Measurements from ENCODE around the gene ST6GALNAC1. TPM values are rescaled to one million over a fixed set of nuclear protein-coding genes. Genes with fewer than 3 reads are reported as not detected.
A peak's percentile ranks its signal among the peaks of the same experiment; 100 is the strongest.

The ST6GALNAC1 gene
- total and polyA plus RNA-seq, 2 of the 13 experiments (the other 11 are each of a cell fraction or from before 2014, with no cell fraction given), result not detected

DNA sequence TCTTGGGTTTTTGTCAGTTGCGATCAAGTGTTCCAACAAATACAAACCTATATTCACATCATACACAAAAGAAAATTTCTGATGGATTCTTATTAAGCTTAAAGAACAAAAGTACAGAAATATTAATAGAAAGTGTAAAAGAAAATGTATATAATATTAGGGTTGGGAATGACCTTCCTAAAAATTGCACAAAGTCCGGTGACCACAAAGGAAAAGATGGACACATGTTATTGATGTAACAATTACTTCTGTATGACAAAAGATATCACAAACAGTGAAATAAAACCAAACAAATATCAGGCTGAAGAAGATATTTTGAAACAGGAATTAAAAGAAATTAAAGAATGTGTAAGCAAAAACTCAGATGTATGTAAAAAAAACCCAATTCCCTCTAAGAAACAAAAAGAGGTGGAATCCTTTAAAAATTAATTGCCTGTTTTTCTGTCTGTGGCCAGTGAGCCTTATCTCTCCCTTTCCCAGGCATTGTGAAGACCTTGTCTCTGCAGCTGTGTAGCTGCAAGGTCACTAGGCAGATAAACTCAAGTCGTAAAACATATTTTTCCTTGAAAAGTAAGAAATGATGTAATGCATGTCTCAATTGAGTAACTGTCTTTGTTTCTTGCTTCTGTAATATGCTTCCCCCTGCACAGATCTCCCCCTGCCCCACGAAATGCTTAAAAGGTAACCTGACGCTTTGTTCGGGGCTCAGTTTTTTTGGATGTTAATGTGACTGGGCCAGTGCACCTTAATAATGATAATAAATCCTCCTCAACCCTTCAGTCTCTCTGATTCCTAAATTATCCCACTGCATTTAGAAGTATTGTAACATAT, 2.8 kb downstream of the ST6GALNAC1 start:
- Histone ChIP-seq H3K4me1 (ENCODE audit: insufficient read depth, low read length) (peaks cover 50% of the 10 kb centered on the region), H3K9me3 (ENCODE audit: low read length) (no peaks in the 10 kb centered on the region), H4K20me1 (ENCODE audit: insufficient read depth, low read length) (no peaks in the 10 kb centered on the region), H3K4me2 (ENCODE audit: low read depth, low read length) (no peak overlapping the region), H3K9ac (ENCODE audit: insufficient read depth, low read depth, low read length) (no peak overlapping the region), H3K79me2 (ENCODE audit: insufficient read depth, low read length) (no peaks in the 10 kb centered on the region), H3K27ac (ENCODE audit: extremely low read length, insufficient read depth, low read length) (no peak overlapping the region), H3K36me3 (replicated peaks in 1 of 2; ENCODE audit: control insufficient read depth in 1 of 2, insufficient read depth in 2 of 2, low read length in 2 of 2) (no peaks in the 10 kb centered on the region), H3K4me3 (replicated peaks in 1 of 3; ENCODE audit: insufficient read depth in 1 of 3, low read depth in 2 of 3, low read length in 3 of 3) (no peak overlapping the region), H2AFZ (ENCODE audit: low read length) (no peak overlapping the region), H3K27me3 (ENCODE audit: control insufficient read depth in 1 of 2, insufficient read depth in 2 of 2, low read length in 2 of 2) (no peaks in the 10 kb centered on the region)
- no TSS peak for BruUV-seq (replicated peaks)
- in situ Hi-C loops (cut with HindIII; ENCODE audit: extremely low pct_ligation_motif_present, low pct_unique_long_range_greater_than_20kb), result no loop called here
- CTCF ChIA-PET (ENCODE audit: low intra/inter-chr PET ratio, low total read pairs), result no interaction called here
- POLR2A ChIA-PET, result interaction anchor here (0.8 kb wide), 1 partner anchor 83 kb away, joined by 3 read pairs; no protein-coding TSS in a partner anchor
- DNase-seq (ENCODE audit: low spot score) (no peak), FAIRE-seq (no peak), ATAC-seq (no peak)
- WGBS (ENCODE audit: low lambda C conversion rate), result 70% methylated on average over 6 of the region's 6 CpGs
- TF ChIP-seq, protein P1, sequence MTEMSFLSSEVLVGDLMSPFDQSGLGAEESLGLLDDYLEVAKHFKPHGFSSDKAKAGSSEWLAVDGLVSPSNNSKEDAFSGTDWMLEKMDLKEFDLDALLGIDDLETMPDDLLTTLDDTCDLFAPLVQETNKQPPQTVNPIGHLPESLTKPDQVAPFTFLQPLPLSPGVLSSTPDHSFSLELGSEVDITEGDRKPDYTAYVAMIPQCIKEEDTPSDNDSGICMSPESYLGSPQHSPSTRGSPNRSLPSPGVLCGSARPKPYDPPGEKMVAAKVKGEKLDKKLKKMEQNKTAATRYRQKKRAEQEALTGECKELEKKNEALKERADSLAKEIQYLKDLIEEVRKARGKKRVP (CRISPR knock-in tag; IDR thresholded peaks at IDR 0.05), result 0 out of 4 replicates have a peak, but pooled peaks of 1 of the 2 experiments have one; percentile 14
- TF ChIP-seq, protein P2, sequence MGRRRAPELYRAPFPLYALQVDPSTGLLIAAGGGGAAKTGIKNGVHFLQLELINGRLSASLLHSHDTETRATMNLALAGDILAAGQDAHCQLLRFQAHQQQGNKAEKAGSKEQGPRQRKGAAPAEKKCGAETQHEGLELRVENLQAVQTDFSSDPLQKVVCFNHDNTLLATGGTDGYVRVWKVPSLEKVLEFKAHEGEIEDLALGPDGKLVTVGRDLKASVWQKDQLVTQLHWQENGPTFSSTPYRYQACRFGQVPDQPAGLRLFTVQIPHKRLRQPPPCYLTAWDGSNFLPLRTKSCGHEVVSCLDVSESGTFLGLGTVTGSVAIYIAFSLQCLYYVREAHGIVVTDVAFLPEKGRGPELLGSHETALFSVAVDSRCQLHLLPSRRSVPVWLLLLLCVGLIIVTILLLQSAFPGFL (CRISPR knock-in tag; IDR thresholded peaks at IDR 0.05), result no peak
- intact Hi-C loops (cut with micrococcal nuclease; ENCODE audit: unreplicated experiment), result no loop called here

DNA sequence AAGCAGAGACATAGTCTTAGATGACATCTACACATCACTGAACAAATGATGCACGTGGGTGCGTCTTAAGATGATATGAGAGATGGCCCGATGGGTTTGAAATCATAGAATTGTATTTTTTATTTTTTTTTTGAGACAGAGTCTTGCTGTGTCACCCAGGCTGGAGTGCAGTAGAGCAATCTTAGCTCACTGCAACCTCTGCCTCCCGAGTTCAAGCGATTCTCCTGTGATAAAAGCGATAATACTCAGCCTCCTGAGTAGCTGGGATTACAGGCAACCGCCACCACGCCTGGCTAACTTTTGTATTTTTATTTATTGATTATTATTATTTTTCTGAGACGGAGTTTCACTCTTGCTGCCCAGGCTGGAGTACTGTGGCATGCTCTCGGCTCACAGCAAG, 5.3 kb downstream of the ST6GALNAC1 start:
- H3K4me2 ChIP-seq (ENCODE audit: low read depth, low read length), result no peak overlapping the region
- H3K27me3 ChIP-seq (ENCODE audit: control insufficient read depth in 1 of 2, insufficient read depth in 2 of 2, low read length in 2 of 2), result no peaks in the 10 kb centered on the region
- no peak overlapping the region for H3K27ac ChIP-seq (ENCODE audit: extremely low read length, insufficient read depth, low read length)
- 86% methylated on average over 10 of the region's 10 CpGs for WGBS (ENCODE audit: low lambda C conversion rate)
- no peak overlapping the region for H3K9ac ChIP-seq (ENCODE audit: insufficient read depth, low read depth, low read length)
- intact Hi-C loops (cut with micrococcal nuclease; ENCODE audit: unreplicated experiment), result no loop called here
- in situ Hi-C loops (cut with HindIII; ENCODE audit: extremely low pct_ligation_motif_present, low pct_unique_long_range_greater_than_20kb), result no loop called here
- H3K79me2 ChIP-seq (ENCODE audit: insufficient read depth, low read length), result no peaks in the 10 kb centered on the region
- no peak overlapping the region for H2AFZ ChIP-seq (ENCODE audit: low read length)
- no peaks in the 10 kb centered on the region for H3K36me3 ChIP-seq (replicated peaks in 1 of 2; ENCODE audit: control insufficient read depth in 1 of 2, insufficient read depth in 2 of 2, low read length in 2 of 2)
- H3K4me1 ChIP-seq (ENCODE audit: insufficient read depth, low read length), result peaks cover 56% of the 10 kb centered on the region
- no peak overlapping the region for H3K4me3 ChIP-seq (replicated peaks in 1 of 3; ENCODE audit: insufficient read depth in 1 of 3, low read depth in 2 of 3, low read length in 3 of 3)
- ChIA-PET POLR2A (interaction anchor here (0.6 to 1.1 kb wide), 3 partner anchors 33 to 83 kb away, joined by 3 read pairs; no protein-coding TSS in a partner anchor), CTCF (ENCODE audit: low intra/inter-chr PET ratio, low total read pairs) (no interaction called here)
- no peaks in the 10 kb centered on the region for H3K9me3 ChIP-seq (ENCODE audit: low read length)
- TF ChIP-seq ZNF274 (CRISPR knock-in tag; IDR thresholded peaks at IDR 0.05) (no peak), CHD4 (IDR thresholded peaks at IDR 0.05; ENCODE audit: borderline replicate concordance, low read length) (no peak)
- TF ChIP-seq, protein P3, sequence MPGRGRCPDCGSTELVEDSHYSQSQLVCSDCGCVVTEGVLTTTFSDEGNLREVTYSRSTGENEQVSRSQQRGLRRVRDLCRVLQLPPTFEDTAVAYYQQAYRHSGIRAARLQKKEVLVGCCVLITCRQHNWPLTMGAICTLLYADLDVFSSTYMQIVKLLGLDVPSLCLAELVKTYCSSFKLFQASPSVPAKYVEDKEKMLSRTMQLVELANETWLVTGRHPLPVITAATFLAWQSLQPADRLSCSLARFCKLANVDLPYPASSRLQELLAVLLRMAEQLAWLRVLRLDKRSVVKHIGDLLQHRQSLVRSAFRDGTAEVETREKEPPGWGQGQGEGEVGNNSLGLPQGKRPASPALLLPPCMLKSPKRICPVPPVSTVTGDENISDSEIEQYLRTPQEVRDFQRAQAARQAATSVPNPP (CRISPR knock-in tag; IDR thresholded peaks at IDR 0.05), result no peak
- no TSS peak for BruUV-seq (replicated peaks)
- no peak for DNase-seq (ENCODE audit: low spot score)
- H4K20me1 ChIP-seq (ENCODE audit: insufficient read depth, low read length), result no peaks in the 10 kb centered on the region
- no peak for FAIRE-seq
- ATAC-seq, result no peak

Data from HepG2 (cell line).